SK-N-SH (cell line): Measurements from ENCODE around the gene GNB1L. TPM values are rescaled to one million over a fixed set of nuclear protein-coding genes. Genes with fewer than 3 reads are reported as not detected.

Experiments used
- CTCF ChIA-PET: fragments of 300-600, 350-600 bp; formaldehyde crosslinking; extraction: SDS; loops from one replicate; lab custom pipeline; 2021; lab: Yijun Ruan, JAX
- POLR2A ChIA-PET: fragments of 350-600 bp; sonication (Branson Sonifier 250); formaldehyde crosslinking; extraction: SDS; loops from one replicate; lab custom pipeline; 2020; ENCODE audit warnings: antibody characterized with exemption, inconsistent platforms; lab: Yijun Ruan, JAX
- DNase-seq: peaks from one replicate; pipeline ENCODE4 v3.0.0; 2012
- H2AFZ ChIP-seq: fragments of 200-600 bp; sonication (generic); 2 replicates; pipeline ENCODE4 v1.8.1; 2016; ENCODE audit warnings: antibody characterized with exemption, mild to moderate bottlenecking, low read depth
- H3F3A ChIP-seq: fragments of 200-600 bp; sonication (generic); replicated peaks from 2 replicates; pipeline ENCODE3; 2016; ENCODE audit warnings: antibody characterized with exemption, mild to moderate bottlenecking; ENCODE audit not compliant: insufficient read depth
- H3K27ac ChIP-seq, 2 experiments: fragments of 200-500 bp in 1 of 2; fragments of 200-600 bp in 1 of 2; sonication (Bioruptor generic) in 1 of 2; sonication (generic), shearing (Covaris generic) in 1 of 2; 2 replicates each; pipeline versions ENCODE4 v1.5.1 to v1.6.1; 2014 to 2016; ENCODE audit warnings: low read depth in 2 of 2, inconsistent platforms in 1 of 2, low read length in 1 of 2, mild to moderate bottlenecking in 1 of 2, mixed read lengths in 1 of 2
- H3K27me3 ChIP-seq: fragments of 200-600 bp; sonication (generic), shearing (Covaris generic); 2 replicates; pipeline ENCODE4 v1.6.1; 2016; ENCODE audit warnings: mixed run types; ENCODE audit not compliant: insufficient read depth
- H3K36me3 ChIP-seq, 2 experiments: fragments of 200-500 bp in 1 of 2; fragments of 200-600 bp in 1 of 2; sonication (Bioruptor generic) in 1 of 2; sonication (generic) in 1 of 2; replicated peaks in 1 of 2; 2 replicates each; pipeline versions ENCODE3 to v1.5.1; 2014 to 2016; ENCODE audit warnings: low read length in 1 of 2, mild to moderate bottlenecking in 1 of 2; ENCODE audit not compliant: insufficient read depth in 2 of 2, control insufficient read depth in 1 of 2
- H3K4me1 ChIP-seq, 2 experiments: fragments of 200-500 bp in 1 of 2; fragments of 200-600 bp in 1 of 2; sonication (Bioruptor generic) in 1 of 2; sonication (generic), shearing (Covaris generic) in 1 of 2; 2 replicates each; pipeline versions ENCODE4 v1.5.1 to v1.6.1; 2014 to 2016; ENCODE audit warnings: low read depth in 1 of 2, low read length in 1 of 2, mixed run types in 1 of 2; ENCODE audit not compliant: insufficient read depth in 2 of 2, control insufficient read depth in 1 of 2
- H3K4me2 ChIP-seq: fragments of 200-600 bp; sonication (generic), shearing (Covaris generic); 2 replicates; pipeline ENCODE4 v1.6.1; 2017; ENCODE audit warnings: mixed run types
- H3K4me3 ChIP-seq, 2 experiments: fragments of 200-500 bp in 1 of 2; fragments of 200-600 bp in 1 of 2; sonication (Bioruptor generic) in 1 of 2; sonication (generic), shearing (Covaris generic) in 1 of 2; 2 replicates each; pipeline versions ENCODE4 v1.5.1 to v1.8.1; 2014 to 2016; ENCODE audit warnings: low read depth in 2 of 2, inconsistent platforms in 1 of 2, low read length in 1 of 2, mild to moderate bottlenecking in 1 of 2, mixed read lengths in 1 of 2, moderate library complexity in 1 of 2
- H3K79me2 ChIP-seq: fragments of 200-600 bp; sonication (generic); 2 replicates; pipeline ENCODE4 v1.8.1; 2017; ENCODE audit warnings: mild to moderate bottlenecking; ENCODE audit not compliant: insufficient read depth
- H3K9ac ChIP-seq: fragments of 200-600 bp; sonication (generic); 2 replicates; pipeline ENCODE4 v1.6.1; 2017; ENCODE audit warnings: mixed run types
- H3K9me2 ChIP-seq: fragments of 200-600 bp; sonication (generic); 2 replicates; pipeline ENCODE4 v1.6.1; 2017; ENCODE audit warnings: mixed run types
- H3K9me3 ChIP-seq: fragments of 200-600 bp; sonication (generic); 2 replicates; pipeline ENCODE4 v1.6.1; 2017; ENCODE audit warnings: mixed run types, mild to moderate bottlenecking, moderate library complexity
- H4K20me1 ChIP-seq: fragments of 200-600 bp; sonication (generic); 2 replicates; pipeline ENCODE4 v1.6.1; 2017; ENCODE audit warnings: mild to moderate bottlenecking, mixed run types; ENCODE audit not compliant: insufficient read depth
- CTCF ChIP-seq: fragments of 200-600 bp; sonication (generic); IDR thresholded peaks from 2 replicates; pipeline ENCODE4 v1.6.1; 2017; ENCODE audit warnings: antibody characterized with exemption, mild to moderate bottlenecking, moderate library complexity
- ELF1 ChIP-seq: IDR thresholded peaks from 2 replicates; pipeline ENCODE4 v1.4.0; 2012
- EP300 ChIP-seq, 2 experiments: IDR thresholded peaks; 2 replicates each; pipeline versions ENCODE4 v1.4.0 to v1.6.1; 2012; ENCODE audit warnings: borderline replicate concordance in 1 of 2, low read depth in 1 of 2, low read length in 1 of 2
- EZH2phosphoT487 ChIP-seq: fragments of 200-600 bp; sonication (generic); IDR thresholded peaks from 2 replicates; pipeline ENCODE4 v1.6.1; 2017; ENCODE audit warnings: low read depth, mixed run types, mild to moderate bottlenecking, antibody characterized with exemption, moderate library complexity, borderline replicate concordance
- FOXM1 ChIP-seq: IDR thresholded peaks from 2 replicates; pipeline ENCODE4 v1.4.0; 2012; ENCODE audit warnings: low read depth, mild to moderate bottlenecking
- GABPA ChIP-seq: IDR thresholded peaks from 2 replicates; pipeline ENCODE4 v1.4.0; 2012; ENCODE audit warnings: low read depth, mild to moderate bottlenecking
- MXI1 ChIP-seq: IDR thresholded peaks from 2 replicates; pipeline ENCODE4 v1.6.1; 2012; ENCODE audit warnings: mild to moderate bottlenecking, low read depth, low read length, improper control_type of control experiment
- NRF1 ChIP-seq: IDR thresholded peaks from 2 replicates; pipeline ENCODE4 v1.6.1; 2012; ENCODE audit warnings: low read depth, mild to moderate bottlenecking, low read length
- POLR2AphosphoS5 ChIP-seq: IDR thresholded peaks from 2 replicates; pipeline ENCODE4 v1.6.1; 2012; ENCODE audit warnings: low read depth, low read length
- RAD21 ChIP-seq: IDR thresholded peaks from 2 replicates; pipeline ENCODE4 v1.6.1; 2012; ENCODE audit warnings: mild to moderate bottlenecking, low read length
- RCOR1 ChIP-seq: fragments of 150-350 bp; IDR thresholded peaks from 2 replicates; pipeline ENCODE4 v1.6.1; 2017; ENCODE audit warnings: antibody characterized with exemption, low read length
- REST ChIP-seq: IDR thresholded peaks from 2 replicates; pipeline ENCODE4 v1.6.1; 2012; ENCODE audit warnings: mild to moderate bottlenecking, low read depth, low read length, moderate library complexity
- RXRA ChIP-seq: IDR thresholded peaks from 2 replicates; pipeline ENCODE4 v1.4.0; 2012; ENCODE audit warnings: low read depth, mild to moderate bottlenecking, borderline replicate concordance
- SIN3A ChIP-seq: IDR thresholded peaks from 2 replicates; pipeline ENCODE4 v1.6.1; 2012; ENCODE audit warnings: low read depth, mild to moderate bottlenecking, low read length, moderate library complexity, borderline replicate concordance
- SMC3 ChIP-seq: IDR thresholded peaks from 2 replicates; pipeline ENCODE4 v1.6.1; 2012; ENCODE audit warnings: low read depth, low read length, improper control_type of control experiment
- TAF1 ChIP-seq: IDR thresholded peaks from 2 replicates; pipeline ENCODE4 v1.6.1; 2012; ENCODE audit warnings: low read depth, mild to moderate bottlenecking, low read length, moderate library complexity, borderline replicate concordance
- TCF12 ChIP-seq: IDR thresholded peaks from 2 replicates; pipeline ENCODE4 v1.4.0; 2012
- TEAD4 ChIP-seq: IDR thresholded peaks from 2 replicates; pipeline ENCODE4 v1.4.0; 2012; ENCODE audit warnings: mild to moderate bottlenecking, borderline replicate concordance; ENCODE audit not compliant: insufficient read depth
- USF1 ChIP-seq: IDR thresholded peaks from 2 replicates; pipeline ENCODE4 v1.4.0; 2012; ENCODE audit warnings: low read depth, borderline replicate concordance
- USF2 ChIP-seq: fragments of 150-350 bp; IDR thresholded peaks from 2 replicates; pipeline ENCODE4 v1.6.1; 2017; ENCODE audit warnings: antibody characterized with exemption, low read length, low read depth, borderline replicate concordance
- ZBTB33 ChIP-seq: IDR thresholded peaks from 2 replicates; pipeline ENCODE4 v1.4.0; 2012; ENCODE audit warnings: low read depth, borderline replicate concordance
- whole genome bisulfite sequencing: methylation state at CpG from one replicate; pipeline ENCODE4 v1.1.6; 2017; ENCODE audit warnings: low lambda C conversion rate; 5-methylcytosine and 5-hydroxymethylcytosine counted together
- polyA plus RNA-seq, 3 experiments: library from polyadenylated mRNA; depleted of rRNA; stranded (reverse); fragments of >200 nt; gene quantifications; 2 replicates each; pipeline ENCODE4 v1.2.3, GENCODE V29; 2012

Gene GNB1L
- polyA plus RNA-seq, 1 of the 3 experiments (the other 2 are of a cell fraction): 5.9 TPM

GRCh38 chr22:19891317-19892256 is 36.9 kb upstream of the GNB1L start:
- 22% methylated on average over 17 of the region's 32 CpGs for WGBS
- ChIA-PET POLR2A (interaction anchor here (0.6 to 1.5 kb wide), 3 partner anchors 13 to 228 kb away, joined by 3 to 5 read pairs (median 4); no protein-coding TSS in a partner anchor), CTCF (interaction anchor here (0.6 to 4.5 kb wide), 13 partner anchors 9 to 1001 kb away, joined by 3 to 43 read pairs (median 6); no protein-coding TSS in a partner anchor)
- H3K9ac ChIP-seq: peak overlapping the region; percentile 48; the same call in 1 of the 2 replicates
- peaks cover 42 to 43% of the 10 kb centered on the region in 2 experiments for H3K4me1 ChIP-seq
- no peak overlapping the region for H3K4me3 ChIP-seq
- peaks cover 8% of the 10 kb centered on the region for H3F3A ChIP-seq
- H3K36me3 ChIP-seq: peaks cover 0 to 2% of the 10 kb centered on the region in 2 experiments
- no peaks in the 10 kb centered on the region for H3K79me2 ChIP-seq
- peak overlapping the region; percentile 72 to 98 for H3K27ac ChIP-seq
- no peaks in the 10 kb centered on the region for H3K9me2 ChIP-seq
- no peaks in the 10 kb centered on the region for H3K27me3 ChIP-seq
- H4K20me1 ChIP-seq: no peaks in the 10 kb centered on the region
- peak overlapping the region; percentile 57; the same call in 1 of the 2 replicates for H3K4me2 ChIP-seq
- H2AFZ ChIP-seq: 0 out of 2 replicates have a peak overlapping the region, but pooled peaks have one; percentile 60
- DNase-seq: peak; percentile 89
- no peaks in the 10 kb centered on the region for H3K9me3 ChIP-seq
- TF ChIP-seq GABPA (no peak), USF1 (no peak), SIN3A (peak; percentile 58; the same call in 1 of the 2 replicates), ELF1 (no peak), TCF12 (peak; percentile 94), MXI1 (peak; percentile 34; the same call in 1 of the 2 replicates), ZBTB33 (0 out of 2 replicates have a peak, but pooled peaks have one; percentile 35), RXRA (no peak), POLR2AphosphoS5 (peak; percentile 81), RCOR1 (peak; percentile 80), CTCF (no peak), RAD21 (no peak), TEAD4 (peak; percentile 76), REST (no peak), EP300 (IDR thresholded peaks at IDR 0.05; ENCODE audit: borderline replicate concordance in 1 of 2, low read depth in 1 of 2, low read length in 1 of 2) (peak; percentile 74 to 90; a peak in 3 of 4 replicates), TAF1 (0 out of 2 replicates have a peak, but pooled peaks have one; percentile 26), EZH2phosphoT487 (no peak), FOXM1 (peak; percentile 57; the same call in 1 of the 2 replicates), USF2 (no peak), SMC3 (no peak; the same call in 1 of the 2 replicates), NRF1 (no peak)
